ENCODE measurements around the gene EGLN3.

DNA sequence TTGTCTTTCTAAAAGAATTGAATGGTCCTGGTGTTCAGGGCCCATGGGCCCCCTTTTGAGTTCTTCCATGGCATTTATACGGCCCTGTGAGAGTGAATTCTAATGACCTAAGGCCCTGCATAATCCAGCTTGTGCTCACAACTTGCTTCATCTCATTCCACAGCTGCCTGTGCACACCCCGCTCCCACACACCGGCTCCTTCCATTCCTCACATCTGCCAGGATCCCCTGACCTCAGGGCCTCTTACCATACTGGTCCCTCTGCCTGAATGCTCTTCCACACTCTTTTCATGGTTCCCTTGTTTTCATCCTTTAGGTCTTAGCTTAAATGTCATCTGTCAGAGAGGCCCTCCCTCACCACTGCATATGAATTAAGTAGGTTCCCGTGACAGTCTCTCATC is 49.5 kb upstream of the EGLN3 start:
- TF ChIP-seq, protein P1, sequence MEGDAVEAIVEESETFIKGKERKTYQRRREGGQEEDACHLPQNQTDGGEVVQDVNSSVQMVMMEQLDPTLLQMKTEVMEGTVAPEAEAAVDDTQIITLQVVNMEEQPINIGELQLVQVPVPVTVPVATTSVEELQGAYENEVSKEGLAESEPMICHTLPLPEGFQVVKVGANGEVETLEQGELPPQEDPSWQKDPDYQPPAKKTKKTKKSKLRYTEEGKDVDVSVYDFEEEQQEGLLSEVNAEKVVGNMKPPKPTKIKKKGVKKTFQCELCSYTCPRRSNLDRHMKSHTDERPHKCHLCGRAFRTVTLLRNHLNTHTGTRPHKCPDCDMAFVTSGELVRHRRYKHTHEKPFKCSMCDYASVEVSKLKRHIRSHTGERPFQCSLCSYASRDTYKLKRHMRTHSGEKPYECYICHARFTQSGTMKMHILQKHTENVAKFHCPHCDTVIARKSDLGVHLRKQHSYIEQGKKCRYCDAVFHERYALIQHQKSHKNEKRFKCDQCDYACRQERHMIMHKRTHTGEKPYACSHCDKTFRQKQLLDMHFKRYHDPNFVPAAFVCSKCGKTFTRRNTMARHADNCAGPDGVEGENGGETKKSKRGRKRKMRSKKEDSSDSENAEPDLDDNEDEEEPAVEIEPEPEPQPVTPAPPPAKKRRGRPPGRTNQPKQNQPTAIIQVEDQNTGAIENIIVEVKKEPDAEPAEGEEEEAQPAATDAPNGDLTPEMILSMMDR (conservative IDR thresholded peaks at IDR 0.05; ENCODE audit: low read length): no peak
- no peak for TF ChIP-seq EZH2phosphoT487 (IDR thresholded peaks at IDR 0.05; ENCODE audit: borderline replicate concordance)
